ENCODE results near the gene SCYL3. TPM values are rescaled to one million over a fixed set of nuclear protein-coding genes. Genes with fewer than 3 reads are reported as not detected.
A peak's percentile ranks its signal among the peaks of the same experiment; 100 is the strongest.

The SCYL3 gene
- polyA plus RNA-seq, 3 donors: 2.3 to 4.9 (median 3.6) TPM

GRCh38 chr1:169835647-169836046 is 58.0 kb downstream of the SCYL3 start:
- Mint-ChIP-seq H3K4me1 (no peaks in the 10 kb centered on the region), H3K36me3 (peaks cover 50 to 72% of the 10 kb centered on the region in 2 donors), H3K4me3 (no peak overlapping the region), H3K27me3 (ENCODE audit: low read depth in 3 of 3) (no peaks in the 10 kb centered on the region), H3K9me3 (peaks cover 0 to 10% (median 3%) of the 10 kb centered on the region in 7 donors), H3K27ac (no peak overlapping the region)
- Histone ChIP-seq H3K27me3 (ENCODE audit: control insufficient read depth in 2 of 2, insufficient read depth in 2 of 2, low read length in 2 of 2) (no peaks in the 10 kb centered on the region), H4K20me1 (ENCODE audit: insufficient read depth, low read length) (no peaks in the 10 kb centered on the region), H3K4me3 (replicated peaks in 1 of 3; ENCODE audit: low read depth in 2 of 3, low read length in 3 of 3) (no peak overlapping the region), H3K79me2 (ENCODE audit: insufficient read depth, low read length) (peaks cover 1% of the 10 kb centered on the region), H3K27ac (ENCODE audit: low read depth in 1 of 2, low read length in 2 of 2) (peak overlapping the region in 1 of 2 donors; percentile 11), H3K4me2 (replicated peaks; ENCODE audit: extremely low read depth, low read length, poor library complexity, severe bottlenecking) (no peak overlapping the region), H3K4me1 (ENCODE audit: control insufficient read depth in 1 of 2, insufficient read depth in 2 of 2, low read length in 2 of 2) (no peaks in the 10 kb centered on the region), H3K36me3 (replicated peaks in 1 of 2; ENCODE audit: control insufficient read depth in 1 of 2, insufficient read depth in 2 of 2, low read length in 2 of 2) (peaks cover 40 to 87% of the 10 kb centered on the region in 2 donors), H2AFZ (ENCODE audit: insufficient read depth, low read depth, low read length, poor library complexity, severe bottlenecking) (no peak overlapping the region), H3K9ac (ENCODE audit: insufficient read depth, low read length, poor library complexity, severe bottlenecking) (no peak overlapping the region), H3K9me3 (replicated peaks in 1 of 2; ENCODE audit: control insufficient read depth in 1 of 2, insufficient read depth in 1 of 2, low read length in 2 of 2) (no peaks in the 10 kb centered on the region)
- no peak for DNase-seq
- no CpG with 5 or more reads among the region's 1 CpG for WGBS (ENCODE audit: insufficient coverage)
- intact Hi-C loops (cut with micrococcal nuclease): no loop called here
- TF ChIP-seq CTCF (IDR thresholded peaks at IDR 0.05): no peak

- Histone ChIP-seq H4K20me1 (ENCODE audit: insufficient read depth, low read length) (no peaks in the 10 kb centered on the region), H3K79me2 (ENCODE audit: insufficient read depth, low read length) (no peaks in the 10 kb centered on the region), H3K27ac (ENCODE audit: low read depth in 1 of 2, low read length in 2 of 2) (no peak overlapping the region), H3K4me3 (replicated peaks in 1 of 3; ENCODE audit: low read depth in 2 of 3, low read length in 3 of 3) (no peak overlapping the region), H3K9ac (ENCODE audit: insufficient read depth, low read length, poor library complexity, severe bottlenecking) (no peak overlapping the region), H3K4me1 (ENCODE audit: control insufficient read depth in 1 of 2, insufficient read depth in 2 of 2, low read length in 2 of 2) (no peaks in the 10 kb centered on the region), H3K9me3 (replicated peaks in 1 of 2; ENCODE audit: control insufficient read depth in 1 of 2, insufficient read depth in 1 of 2, low read length in 2 of 2) (no peaks in the 10 kb centered on the region), H3K36me3 (replicated peaks in 1 of 2; ENCODE audit: control insufficient read depth in 1 of 2, insufficient read depth in 2 of 2, low read length in 2 of 2) (peaks cover 46 to 87% of the 10 kb centered on the region in 2 donors), H2AFZ (ENCODE audit: insufficient read depth, low read depth, low read length, poor library complexity, severe bottlenecking) (no peak overlapping the region), H3K27me3 (ENCODE audit: control insufficient read depth in 2 of 2, insufficient read depth in 2 of 2, low read length in 2 of 2) (no peaks in the 10 kb centered on the region), H3K4me2 (replicated peaks; ENCODE audit: extremely low read depth, low read length, poor library complexity, severe bottlenecking) (no peak overlapping the region)
- H3K27ac Mint-ChIP-seq: no peak overlapping the region
- H3K9me3 Mint-ChIP-seq: peaks cover 0 to 10% (median 3%) of the 10 kb centered on the region in 7 donors
- WGBS (ENCODE audit: insufficient coverage): no CpG with 5 or more reads among the region's 1 CpG
- no peaks in the 10 kb centered on the region for H3K27me3 Mint-ChIP-seq (ENCODE audit: low read depth in 3 of 3)
- no peak for DNase-seq
- H3K4me1 Mint-ChIP-seq: no peaks in the 10 kb centered on the region
- no peak overlapping the region for H3K4me3 Mint-ChIP-seq
- H3K36me3 Mint-ChIP-seq: peaks cover 50 to 69% of the 10 kb centered on the region in 2 donors
- TF ChIP-seq CTCF (IDR thresholded peaks at IDR 0.05): no peak
- intact Hi-C loops (cut with micrococcal nuclease): no loop called here
These were observed 58.8 kb downstream of the SCYL3 start for GRCh38 chr1:169834869-169835268.
